ENCODE results near the gene HSD17B7.
A peak's percentile ranks its signal among the peaks of the same experiment; 100 is the strongest.
"Not testable (repeated sequence)": the region's sequence is repeated elsewhere in the genome, so short reads cannot be mapped to it uniquely, and the experiment has no call there.

HSD17B7 gene, protein sequence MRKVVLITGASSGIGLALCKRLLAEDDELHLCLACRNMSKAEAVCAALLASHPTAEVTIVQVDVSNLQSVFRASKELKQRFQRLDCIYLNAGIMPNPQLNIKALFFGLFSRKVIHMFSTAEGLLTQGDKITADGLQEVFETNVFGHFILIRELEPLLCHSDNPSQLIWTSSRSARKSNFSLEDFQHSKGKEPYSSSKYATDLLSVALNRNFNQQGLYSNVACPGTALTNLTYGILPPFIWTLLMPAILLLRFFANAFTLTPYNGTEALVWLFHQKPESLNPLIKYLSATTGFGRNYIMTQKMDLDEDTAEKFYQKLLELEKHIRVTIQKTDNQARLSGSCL

DNA sequence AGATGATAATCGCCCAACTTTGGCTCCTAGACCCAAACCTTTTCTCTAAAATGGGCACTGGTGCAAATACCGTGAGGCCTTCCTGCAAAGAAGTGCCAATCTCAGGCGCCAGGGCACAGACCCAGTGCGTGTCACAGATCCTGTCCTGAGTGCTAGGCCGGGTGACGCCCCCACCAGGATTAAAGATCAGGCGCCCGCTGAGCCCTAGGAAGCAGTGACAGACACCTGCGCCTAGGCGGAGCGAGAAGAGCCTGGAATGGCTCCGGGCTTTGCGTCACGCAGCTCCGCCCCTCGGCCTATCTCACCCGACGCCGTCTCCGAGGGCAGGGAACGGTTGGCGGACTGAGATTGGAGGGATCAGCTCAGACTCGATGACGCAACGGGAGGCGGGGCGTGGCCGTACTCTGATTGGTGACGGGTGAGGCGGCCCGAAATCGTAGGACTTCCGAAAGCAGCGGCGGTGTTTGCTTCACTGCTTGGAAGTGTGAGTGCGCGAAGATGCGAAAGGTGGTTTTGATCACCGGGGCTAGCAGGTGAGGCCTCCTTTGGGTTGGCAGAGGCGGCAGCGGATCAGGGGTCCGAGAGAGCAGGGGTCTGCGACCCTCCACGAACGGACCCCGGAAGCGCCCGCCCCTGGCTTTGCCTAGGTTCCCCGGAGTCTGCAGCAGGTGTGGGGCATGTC, at the start of gene HSD17B7:
Gene HSD17B7, plus strand, starts transcription at position 400 of the 682 bp plus-strand sequence. Its CDS starts 99 bp downstream, at position 499.
- Histone ChIP-seq H3K4me3 (ENCODE audit: low read depth, low read length) (peak within 1 kb of the TSS; percentile 62), H2AFZ (peak within 1 kb of the TSS; percentile 90), H3K27ac (peak within 1 kb of the TSS; percentile 69), H3K4me2 (ENCODE audit: low read length) (peak within 1 kb of the TSS; percentile 78)
- not testable (repeated sequence) for H3K9ac ChIP-seq; H3K9me3 ChIP-seq (ENCODE audit: control insufficient read depth, low read length); H3K79me2 ChIP-seq; H3K4me1 ChIP-seq; H3K27me3 ChIP-seq (ENCODE audit: control insufficient read depth, insufficient read depth, low read length); H3K36me3 ChIP-seq (ENCODE audit: control insufficient read depth, insufficient read depth, low read length)

DNA sequence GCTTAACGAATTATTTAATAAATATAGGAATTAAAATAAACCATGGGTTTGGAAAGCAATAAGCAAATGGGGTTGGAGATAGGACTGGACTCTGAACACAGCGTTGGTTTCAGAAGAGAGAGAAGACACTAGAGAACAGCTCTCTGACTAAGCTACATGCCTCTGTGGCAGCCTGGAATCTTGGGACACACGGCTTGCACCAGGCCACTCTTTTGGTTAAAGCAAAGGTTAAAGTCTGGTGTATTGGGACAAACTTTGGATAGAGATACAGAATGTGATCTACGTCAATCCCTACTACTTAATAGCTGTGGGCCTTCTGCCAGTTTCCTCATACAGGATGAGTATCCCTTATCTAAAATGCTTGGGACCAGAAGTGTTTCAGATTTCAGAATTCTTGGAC, 49.7 kb upstream of the HSD17B7 start:
- H3K36me3 ChIP-seq (ENCODE audit: control insufficient read depth, insufficient read depth, low read length): no peaks in the 10 kb centered on the region
- TF ChIP-seq, protein P1, sequence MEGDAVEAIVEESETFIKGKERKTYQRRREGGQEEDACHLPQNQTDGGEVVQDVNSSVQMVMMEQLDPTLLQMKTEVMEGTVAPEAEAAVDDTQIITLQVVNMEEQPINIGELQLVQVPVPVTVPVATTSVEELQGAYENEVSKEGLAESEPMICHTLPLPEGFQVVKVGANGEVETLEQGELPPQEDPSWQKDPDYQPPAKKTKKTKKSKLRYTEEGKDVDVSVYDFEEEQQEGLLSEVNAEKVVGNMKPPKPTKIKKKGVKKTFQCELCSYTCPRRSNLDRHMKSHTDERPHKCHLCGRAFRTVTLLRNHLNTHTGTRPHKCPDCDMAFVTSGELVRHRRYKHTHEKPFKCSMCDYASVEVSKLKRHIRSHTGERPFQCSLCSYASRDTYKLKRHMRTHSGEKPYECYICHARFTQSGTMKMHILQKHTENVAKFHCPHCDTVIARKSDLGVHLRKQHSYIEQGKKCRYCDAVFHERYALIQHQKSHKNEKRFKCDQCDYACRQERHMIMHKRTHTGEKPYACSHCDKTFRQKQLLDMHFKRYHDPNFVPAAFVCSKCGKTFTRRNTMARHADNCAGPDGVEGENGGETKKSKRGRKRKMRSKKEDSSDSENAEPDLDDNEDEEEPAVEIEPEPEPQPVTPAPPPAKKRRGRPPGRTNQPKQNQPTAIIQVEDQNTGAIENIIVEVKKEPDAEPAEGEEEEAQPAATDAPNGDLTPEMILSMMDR (IDR thresholded peaks at IDR 0.05): no peak
- H3K27ac ChIP-seq: no peak overlapping the region

DNA sequence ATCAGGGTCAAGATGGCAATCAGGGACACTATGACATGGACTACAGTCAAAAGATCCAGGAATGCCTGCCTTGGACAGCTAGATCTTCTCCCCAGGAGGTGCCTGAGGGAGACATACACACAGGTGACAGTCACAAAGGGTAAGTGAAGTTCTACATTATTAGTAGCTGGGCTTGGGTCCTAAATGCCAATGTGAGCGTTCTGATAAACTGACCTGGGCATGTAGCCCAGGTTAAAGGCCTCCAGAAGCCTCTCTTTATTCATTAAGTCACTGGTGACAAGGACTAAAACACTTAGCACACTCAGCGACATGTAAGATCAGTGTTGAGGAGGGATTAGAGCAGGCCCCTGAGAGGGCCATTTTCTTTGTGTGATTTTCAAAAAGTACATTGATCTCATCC, 48.9 kb upstream of the HSD17B7 start:
- Histone ChIP-seq H3K4me2 (ENCODE audit: low read length) (no peak overlapping the region), H3K36me3 (ENCODE audit: control insufficient read depth, insufficient read depth, low read length) (no peaks in the 10 kb centered on the region), H3K79me2 (no peaks in the 10 kb centered on the region), H3K4me3 (ENCODE audit: low read depth, low read length) (no peak overlapping the region), H3K9me3 (ENCODE audit: control insufficient read depth, low read length) (no peaks in the 10 kb centered on the region), H3K27ac (no peak overlapping the region), H3K9ac (no peak overlapping the region), H2AFZ (no peak overlapping the region), H3K4me1 (no peaks in the 10 kb centered on the region), H3K27me3 (ENCODE audit: control insufficient read depth, insufficient read depth, low read length) (no peaks in the 10 kb centered on the region)
- TF ChIP-seq, protein P1 (IDR thresholded peaks at IDR 0.05): no peak

More for the DNA sequence above, 49.7 kb upstream of the HSD17B7 start:
- Histone ChIP-seq H3K9me3 (ENCODE audit: control insufficient read depth, low read length) (no peaks in the 10 kb centered on the region), H3K4me2 (ENCODE audit: low read length) (no peak overlapping the region), H3K4me3 (ENCODE audit: low read depth, low read length) (no peak overlapping the region), H3K79me2 (no peaks in the 10 kb centered on the region), H3K27me3 (ENCODE audit: control insufficient read depth, insufficient read depth, low read length) (no peaks in the 10 kb centered on the region), H3K4me1 (no peaks in the 10 kb centered on the region), H3K9ac (no peak overlapping the region), H2AFZ (no peak overlapping the region)

DNA sequence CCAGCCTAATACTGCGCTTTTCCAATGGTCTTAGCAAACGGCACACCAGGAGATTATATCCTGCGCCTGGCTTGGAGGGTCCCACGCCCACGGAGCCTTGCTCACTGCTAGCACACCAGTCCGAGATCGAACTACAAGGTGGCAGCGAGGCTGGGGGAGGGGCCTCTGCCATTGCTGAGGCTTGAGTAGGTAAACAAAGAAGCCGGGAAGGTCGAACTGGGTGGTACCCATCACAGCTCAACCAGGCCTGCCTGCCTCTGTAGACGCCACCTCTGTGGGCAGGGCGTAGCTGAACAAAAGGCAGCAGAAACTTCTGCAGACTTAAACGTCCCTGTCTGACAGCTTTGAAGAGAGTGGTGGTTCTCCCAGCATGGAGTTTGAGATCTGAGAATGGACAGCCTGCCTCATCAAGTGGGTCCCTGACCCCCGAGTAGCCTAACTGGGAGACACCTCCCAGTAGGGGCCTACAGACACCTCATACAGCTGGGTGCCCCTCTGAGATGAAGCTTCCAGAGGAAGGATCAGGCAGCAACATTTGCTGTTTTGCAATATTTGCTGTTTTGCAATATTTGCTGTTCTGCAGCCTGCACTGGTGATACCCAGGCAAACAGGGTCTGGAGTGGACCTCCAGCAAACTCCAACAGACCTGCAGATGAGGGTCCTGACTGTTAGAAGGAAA, 44.1 kb upstream of the HSD17B7 start:
- not testable (repeated sequence) for H3K9me3 ChIP-seq (ENCODE audit: control insufficient read depth, low read length); H3K27me3 ChIP-seq (ENCODE audit: control insufficient read depth, insufficient read depth, low read length); H3K4me2 ChIP-seq (ENCODE audit: low read length); H3K4me3 ChIP-seq (ENCODE audit: low read depth, low read length); H3K9ac ChIP-seq; H3K79me2 ChIP-seq; H3K4me1 ChIP-seq; H3K36me3 ChIP-seq (ENCODE audit: control insufficient read depth, insufficient read depth, low read length); H2AFZ ChIP-seq; H3K27ac ChIP-seq

DNA sequence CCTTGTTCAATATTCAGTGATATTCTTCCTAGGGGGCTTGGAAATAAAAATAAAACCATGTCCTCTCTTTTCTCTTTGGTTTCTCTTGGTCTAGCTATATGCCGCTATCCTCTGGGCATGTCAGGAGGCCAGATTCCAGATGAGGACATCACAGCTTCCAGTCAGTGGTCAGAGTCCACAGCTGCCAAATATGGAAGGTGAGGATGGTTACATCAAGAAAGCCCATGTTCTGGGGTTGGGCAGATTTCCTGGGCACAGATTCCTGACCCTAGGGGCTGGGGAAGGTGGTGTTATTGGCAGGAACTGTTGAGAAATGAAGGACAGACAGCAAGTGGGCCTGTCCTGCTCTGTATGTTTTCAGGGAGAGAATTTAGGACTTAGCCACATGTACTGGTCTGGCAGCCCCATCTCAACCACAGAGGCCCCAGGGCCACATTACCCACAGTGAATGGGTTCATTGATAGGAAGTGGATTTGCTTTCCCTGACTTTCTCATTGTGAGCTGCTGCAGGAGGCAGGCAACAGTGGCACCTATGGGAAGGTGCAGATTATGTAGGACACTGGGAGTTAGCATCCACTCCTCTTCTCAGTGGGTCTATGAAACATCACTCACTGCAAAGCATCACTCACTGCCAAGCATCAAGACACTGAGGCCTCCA, 37.4 kb upstream of the HSD17B7 start:
- Histone ChIP-seq H3K27ac (no peak overlapping the region), H3K27me3 (ENCODE audit: control insufficient read depth, insufficient read depth, low read length) (no peaks in the 10 kb centered on the region), H3K79me2 (no peaks in the 10 kb centered on the region), H3K36me3 (ENCODE audit: control insufficient read depth, insufficient read depth, low read length) (no peaks in the 10 kb centered on the region), H3K9me3 (ENCODE audit: control insufficient read depth, low read length) (no peaks in the 10 kb centered on the region), H2AFZ (no peak overlapping the region), H3K4me3 (ENCODE audit: low read depth, low read length) (no peak overlapping the region), H3K4me2 (ENCODE audit: low read length) (no peak overlapping the region), H3K4me1 (no peaks in the 10 kb centered on the region), H3K9ac (no peak overlapping the region)
- TF ChIP-seq, protein P1 (IDR thresholded peaks at IDR 0.05): no peak

All from parathyroid adenoma (tissue), 2 donors.